SKM-1 treated with dmso at 0.1 percent for 144 hours (cell line): Measurements from ENCODE around the gene ANKRD27.
"Not testable (repeated sequence)": the region's sequence is repeated elsewhere in the genome, so short reads cannot be mapped to it uniquely, and the experiment has no call there.

Experiments
- DNase-seq: peaks from one replicate; lab custom pipeline; 2025; ENCODE audit not compliant: unreplicated experiment; lab: John Stamatoyannopoulos, UW

The ANKRD27 gene

DNA sequence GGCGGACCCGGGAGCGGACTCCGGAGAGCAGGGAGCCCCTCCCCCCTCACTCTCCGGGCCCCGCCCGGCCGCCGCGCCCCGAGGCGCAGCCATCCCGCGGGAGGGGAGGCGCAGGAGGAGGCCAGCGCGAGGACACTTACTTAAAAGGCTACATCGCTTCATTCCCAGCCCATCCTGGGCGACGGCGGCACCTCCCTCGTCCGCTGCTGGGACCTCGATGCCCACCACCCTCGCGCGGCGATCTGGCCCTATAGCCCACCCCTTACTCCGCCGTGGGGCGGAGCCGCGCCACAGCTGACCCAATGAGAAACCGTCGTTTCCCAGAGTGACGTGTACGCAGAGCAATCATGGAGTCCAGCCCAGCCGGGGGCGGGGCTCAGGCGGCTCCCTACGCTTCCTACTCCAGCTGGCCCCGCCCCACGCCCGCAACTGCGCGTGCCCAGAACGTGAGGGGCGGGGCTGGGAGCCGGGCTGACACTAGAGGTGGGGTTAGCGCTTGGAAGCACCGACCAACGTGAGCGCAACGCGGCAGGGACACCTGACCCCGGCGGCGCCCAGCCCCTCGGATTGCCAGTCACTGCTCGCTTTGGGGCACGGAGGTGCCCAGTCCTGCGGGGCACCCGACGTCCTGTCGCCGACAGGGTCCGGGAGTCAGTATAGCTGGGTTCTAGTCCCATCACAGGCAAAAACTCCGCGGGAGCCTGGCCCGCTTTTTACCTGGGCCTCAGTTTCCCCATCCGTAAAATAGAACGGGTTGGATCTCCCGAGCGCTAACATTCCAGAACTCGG is at the start of gene ANKRD27:
ANKRD27 (minus strand) TSS at position 250 of the 789 bp plus-strand sequence. CDS start 16,165 bp downstream, outside the sequence.
- DNase-seq: peak; percentile 96

- no peak for DNase-seq
These were observed 45.9 kb upstream of the ANKRD27 start for GRCh38 chr19:32720936-32721250.

GRCh38 chr19:32720216-32720935 is 45.4 kb upstream of the ANKRD27 start:
- no peak for DNase-seq

- DNase-seq: no peak
These were observed 44.7 kb upstream of the ANKRD27 start, which contains the start of gene TDRD12 for GRCh38 chr19:32719611-32720059. TSS of gene TDRD12 (plus strand) at chr19:32719767. CDS start at chr19:32720073, 306 bp downstream.

DNA sequence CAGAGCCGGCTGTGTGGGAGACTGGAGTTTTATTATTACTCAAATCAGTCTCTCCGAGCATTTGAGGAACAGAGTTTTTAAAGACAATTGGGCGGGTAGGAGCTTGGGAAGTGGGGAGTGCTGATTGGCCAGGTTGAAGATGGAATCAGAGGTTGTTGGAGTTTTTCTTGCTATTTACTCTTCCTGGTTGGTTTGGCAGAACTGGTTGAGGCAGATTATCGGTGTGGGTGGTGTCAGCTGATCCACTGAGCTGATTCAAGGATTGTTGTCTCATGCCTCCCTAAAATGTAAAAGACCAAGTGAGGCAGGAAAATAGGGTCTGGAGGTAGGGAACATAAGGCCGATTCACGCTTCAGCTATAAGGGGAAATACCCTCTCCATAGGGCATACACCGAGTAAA is 43.3 kb upstream of the ANKRD27 start:
- DNase-seq: no peak

- DNase-seq: no peak
These were observed 42.5 kb upstream of the ANKRD27 start for GRCh38 chr19:32717496-32717895.

GRCh38 chr19:32716203-32716602 is 41.2 kb upstream of the ANKRD27 start:
- DNase-seq: not testable (repeated sequence)

DNA sequence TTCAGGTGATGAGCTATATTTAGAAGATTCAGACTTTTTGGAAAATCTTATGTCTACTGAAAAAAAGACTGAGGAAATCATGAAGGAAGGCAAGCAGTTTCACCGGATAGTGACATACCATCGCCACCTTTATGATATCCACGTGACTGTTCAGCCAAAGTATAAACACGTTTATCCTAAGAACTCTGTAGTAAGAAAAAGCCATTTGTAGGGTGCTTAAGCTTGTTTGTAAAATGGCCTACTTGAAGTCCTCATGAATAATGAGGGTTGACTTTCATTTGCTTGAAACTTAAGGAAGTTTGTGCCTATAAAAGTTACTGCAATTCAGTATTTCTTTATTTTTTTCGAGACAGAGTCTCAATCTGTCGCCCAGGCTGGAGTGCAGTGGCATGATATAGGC is 36.8 kb upstream of the ANKRD27 start:
- no peak for DNase-seq

- DNase-seq: no peak
These were observed 34.1 kb upstream of the ANKRD27 start for GRCh38 chr19:32709032-32709431.

GRCh38 chr19:32708457-32708856 is 33.5 kb upstream of the ANKRD27 start:
- DNase-seq: no peak

- DNase-seq: not testable (repeated sequence)
These were observed 29.0 kb upstream of the ANKRD27 start for GRCh38 chr19:32704006-32704405.

DNA sequence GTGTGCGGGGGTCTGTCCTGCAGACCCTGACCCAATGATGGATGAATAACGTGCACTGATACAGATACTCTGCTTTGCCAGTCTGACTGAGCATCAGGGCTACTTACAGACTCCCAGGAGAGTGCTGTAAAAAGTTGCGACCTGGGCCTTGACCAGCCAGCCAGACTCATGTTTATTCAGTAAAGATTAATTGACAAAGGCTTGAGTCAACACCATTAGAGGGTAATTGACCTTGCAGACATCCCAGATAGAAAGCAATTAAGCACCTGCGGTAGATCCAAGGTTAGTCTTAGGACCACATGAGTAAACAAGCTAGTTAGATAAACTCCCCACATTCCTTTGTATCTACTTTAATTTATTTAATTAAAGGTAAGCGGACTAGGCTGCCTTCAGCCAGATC is 27.0 kb upstream of the ANKRD27 start:
- no peak for DNase-seq

DNA sequence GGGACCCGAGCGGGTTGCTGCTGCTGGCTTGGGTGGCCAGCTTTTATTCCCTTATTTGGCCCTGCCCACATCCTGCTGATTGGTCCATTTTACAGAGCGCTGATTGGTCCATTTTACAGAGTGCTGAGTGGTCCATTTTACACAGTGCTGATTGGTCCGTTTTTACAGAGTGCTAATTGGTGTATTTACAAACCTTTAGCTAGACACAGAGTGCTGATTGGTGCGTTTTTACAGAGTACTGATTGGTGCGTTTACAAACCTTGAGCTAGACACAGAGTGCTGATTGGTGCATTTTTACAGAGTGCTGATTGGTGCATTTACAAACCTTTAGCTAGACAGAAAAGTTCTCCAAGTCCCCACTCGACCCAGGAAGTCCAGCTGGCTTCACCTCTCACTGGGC is 25.1 kb upstream of the ANKRD27 start:
- not testable (repeated sequence) for DNase-seq

- DNase-seq: not testable (repeated sequence)
These were observed 21.8 kb upstream of the ANKRD27 start for GRCh38 chr19:32696771-32697170.

DNA sequence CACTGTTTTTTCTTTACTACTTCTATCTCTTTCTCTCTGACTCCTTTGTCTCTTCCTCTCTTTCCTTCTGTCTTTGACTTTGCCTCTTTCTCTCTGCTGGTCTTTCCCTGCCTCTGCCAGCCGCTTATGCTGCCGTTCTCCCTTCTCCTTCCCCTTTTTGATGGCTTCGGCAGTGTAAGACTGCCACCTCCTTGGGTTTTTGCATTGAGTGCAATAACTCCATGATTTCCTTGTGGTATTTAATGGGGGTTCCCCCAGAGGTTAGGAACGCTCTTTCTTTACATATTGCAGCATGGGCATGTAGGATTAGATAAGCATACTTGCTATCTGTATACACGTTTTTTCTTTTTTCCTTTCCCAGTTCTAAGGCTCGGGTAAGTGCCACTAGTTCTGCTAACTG is 20.5 kb upstream of the ANKRD27 start:
- not testable (repeated sequence) for DNase-seq

DNA sequence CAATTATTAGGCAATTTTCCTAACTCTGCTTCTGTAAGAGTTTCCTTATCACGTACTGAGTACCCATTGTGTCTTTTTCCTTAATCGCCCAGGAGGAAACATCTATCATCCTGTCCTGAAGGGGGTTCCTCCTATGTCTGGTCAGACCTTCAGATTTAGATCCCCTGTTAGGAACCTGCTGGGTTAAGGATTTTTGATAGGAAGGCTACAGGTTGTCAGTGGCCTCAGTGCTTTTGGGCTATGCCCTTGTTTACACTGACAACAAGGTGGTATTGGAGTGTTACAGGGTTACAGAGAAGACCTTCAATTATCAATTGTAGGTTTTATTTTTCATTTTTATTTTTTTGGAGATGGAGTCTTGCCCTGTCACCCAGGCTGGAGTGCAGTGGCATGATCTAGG is 19.9 kb upstream of the ANKRD27 start:
- DNase-seq: not testable (repeated sequence)

GRCh38 chr19:32694316-32694715 is 19.3 kb upstream of the ANKRD27 start:
- not testable (repeated sequence) for DNase-seq

- DNase-seq: peak; percentile 64
These were observed 18.4 kb upstream of the ANKRD27 start for GRCh38 chr19:32693151-32694108.

DNA sequence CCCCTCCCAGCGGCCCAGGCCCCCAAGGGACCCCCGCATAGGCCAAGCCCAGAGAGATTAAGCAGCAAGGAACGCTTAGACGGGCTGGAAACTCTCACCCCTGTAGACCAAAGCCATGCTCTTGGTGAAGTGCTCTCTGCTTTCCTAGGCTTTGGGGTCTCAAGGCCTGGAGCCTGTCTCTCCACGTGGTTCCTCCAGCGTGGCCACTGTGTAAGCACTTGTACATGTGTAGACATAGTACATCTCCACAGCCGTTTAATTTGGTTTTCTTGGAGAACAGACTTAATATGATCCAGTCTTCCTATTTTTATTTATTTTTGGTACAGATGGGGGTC is 17.7 kb upstream of the ANKRD27 start:
- DNase-seq: no peak

DNA sequence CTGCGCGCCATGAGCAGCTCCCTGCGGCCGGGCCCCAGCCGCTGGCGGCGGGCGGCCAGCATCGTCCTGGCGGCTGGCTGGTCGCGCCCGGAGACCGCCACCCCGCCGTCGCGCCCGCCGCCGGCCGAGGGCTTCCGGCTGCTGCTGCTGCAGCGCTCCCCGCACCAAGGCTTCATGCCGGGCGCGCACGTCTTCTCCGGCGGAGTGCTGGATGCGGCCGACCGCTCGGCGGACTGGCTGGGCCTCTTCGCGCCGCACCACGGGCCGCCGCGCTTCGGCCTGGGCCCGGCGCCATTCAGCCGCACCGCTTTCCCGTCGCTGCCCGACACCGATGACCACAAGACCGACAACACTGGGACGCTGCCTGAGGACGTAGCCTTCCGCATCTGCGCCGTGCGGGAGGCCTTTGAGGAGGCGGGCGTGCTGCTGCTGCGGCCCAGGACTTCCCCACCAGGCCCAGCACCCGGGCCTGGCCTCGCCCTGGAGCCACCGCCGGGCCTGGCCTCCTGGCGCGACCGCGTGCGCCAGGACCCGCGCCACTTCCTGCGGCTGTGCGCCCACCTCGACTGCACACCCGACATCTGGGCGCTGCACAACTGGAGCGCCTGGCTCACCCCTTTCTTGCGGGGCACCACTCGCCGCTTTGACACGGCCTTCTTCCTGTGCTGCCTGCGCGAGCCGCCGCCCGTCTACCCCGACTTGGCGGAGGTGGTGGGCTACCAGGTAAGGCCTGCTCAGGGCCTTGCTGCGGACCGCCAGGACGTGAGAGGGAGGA is 17.2 kb upstream of the ANKRD27 start:
- DNase-seq: peak; percentile 40
